ENCODE data around the gene LYZL1.
"Not testable (repeated sequence)": the region's sequence is repeated elsewhere in the genome, so short reads cannot be mapped to it uniquely, and the experiment has no call there.

The LYZL1 gene

GRCh38 chr10:29309465-29309864 is 20.6 kb downstream of the LYZL1 start:
- no peak for TF ChIP-seq ZNF274 (IDR thresholded peaks at IDR 0.05; ENCODE audit: low read depth, low read length)
- H3K4me3 ChIP-seq (ENCODE audit: low read length), result no peak overlapping the region

GRCh38 chr10:29310463-29310862 is 21.6 kb downstream of the LYZL1 start:
- not testable (repeated sequence) for H3K4me3 ChIP-seq (ENCODE audit: low read length)

GRCh38 chr10:29313071-29313470 is 24.2 kb downstream of the LYZL1 start:
- no peak for TF ChIP-seq ZNF274 (IDR thresholded peaks at IDR 0.05; ENCODE audit: low read depth, low read length)
- H3K4me3 ChIP-seq (ENCODE audit: low read length), result no peak overlapping the region

- TF ChIP-seq ZNF274 (IDR thresholded peaks at IDR 0.05; ENCODE audit: low read depth, low read length), result no peak
- H3K4me3 ChIP-seq (ENCODE audit: low read length), result no peak overlapping the region
These were observed 25.9 kb downstream of the LYZL1 start for GRCh38 chr10:29314726-29315125.

- no peak overlapping the region for H3K4me3 ChIP-seq (ENCODE audit: low read length)
- no peak for TF ChIP-seq ZNF274 (IDR thresholded peaks at IDR 0.05; ENCODE audit: low read depth, low read length)
These were observed 26.9 kb downstream of the LYZL1 start for GRCh38 chr10:29315814-29316213.

- H3K4me3 ChIP-seq (ENCODE audit: low read length), result no peak overlapping the region
- no peak for TF ChIP-seq ZNF274 (IDR thresholded peaks at IDR 0.05; ENCODE audit: low read depth, low read length)
These were observed 27.6 kb downstream of the LYZL1 start for GRCh38 chr10:29316308-29317026.

GRCh38 chr10:29317027-29317420 is 28.2 kb downstream of the LYZL1 start:
- no peak for TF ChIP-seq ZNF274 (IDR thresholded peaks at IDR 0.05; ENCODE audit: low read depth, low read length)
- no peak overlapping the region for H3K4me3 ChIP-seq (ENCODE audit: low read length)

GRCh38 chr10:29317423-29318021 is 28.7 kb downstream of the LYZL1 start:
- H3K4me3 ChIP-seq (ENCODE audit: low read length), result no peak overlapping the region
- TF ChIP-seq ZNF274 (IDR thresholded peaks at IDR 0.05; ENCODE audit: low read depth, low read length), result no peak

- not testable (repeated sequence) for H3K4me3 ChIP-seq (ENCODE audit: low read length)
These were observed 29.5 kb downstream of the LYZL1 start for GRCh38 chr10:29318141-29319071.

- H3K4me3 ChIP-seq (ENCODE audit: low read length), result no peak overlapping the region
- no peak for TF ChIP-seq ZNF274 (IDR thresholded peaks at IDR 0.05; ENCODE audit: low read depth, low read length)
These were observed 30.4 kb downstream of the LYZL1 start for GRCh38 chr10:29319205-29319781.

GRCh38 chr10:29320680-29321121 is 31.8 kb downstream of the LYZL1 start:
- not testable (repeated sequence) for H3K4me3 ChIP-seq (ENCODE audit: low read length)

- no peak overlapping the region for H3K4me3 ChIP-seq (ENCODE audit: low read length)
- no peak for TF ChIP-seq ZNF274 (IDR thresholded peaks at IDR 0.05; ENCODE audit: low read depth, low read length)
These were observed 32.8 kb downstream of the LYZL1 start for GRCh38 chr10:29321656-29322055.

GRCh38 chr10:29322918-29323317 is 34.0 kb downstream of the LYZL1 start:
- H3K4me3 ChIP-seq (ENCODE audit: low read length), result no peak overlapping the region
- TF ChIP-seq ZNF274 (IDR thresholded peaks at IDR 0.05; ENCODE audit: low read depth, low read length), result no peak

- no peak overlapping the region for H3K4me3 ChIP-seq (ENCODE audit: low read length)
- no peak for TF ChIP-seq ZNF274 (IDR thresholded peaks at IDR 0.05; ENCODE audit: low read depth, low read length)
These were observed 34.5 kb downstream of the LYZL1 start for GRCh38 chr10:29323367-29323766.

Data from GM08714 (cell line).